ENCODE results near the gene UPF3A. TPM values are rescaled to one million over a fixed set of nuclear protein-coding genes. Genes with fewer than 3 reads are reported as not detected.
A peak's percentile ranks its signal among the peaks of the same experiment; 100 is the strongest.

Gene UPF3A
- total RNA-seq, 4 donors from 2014 or later: 19.1 to 42.5 (median 25.6) TPM

DNA sequence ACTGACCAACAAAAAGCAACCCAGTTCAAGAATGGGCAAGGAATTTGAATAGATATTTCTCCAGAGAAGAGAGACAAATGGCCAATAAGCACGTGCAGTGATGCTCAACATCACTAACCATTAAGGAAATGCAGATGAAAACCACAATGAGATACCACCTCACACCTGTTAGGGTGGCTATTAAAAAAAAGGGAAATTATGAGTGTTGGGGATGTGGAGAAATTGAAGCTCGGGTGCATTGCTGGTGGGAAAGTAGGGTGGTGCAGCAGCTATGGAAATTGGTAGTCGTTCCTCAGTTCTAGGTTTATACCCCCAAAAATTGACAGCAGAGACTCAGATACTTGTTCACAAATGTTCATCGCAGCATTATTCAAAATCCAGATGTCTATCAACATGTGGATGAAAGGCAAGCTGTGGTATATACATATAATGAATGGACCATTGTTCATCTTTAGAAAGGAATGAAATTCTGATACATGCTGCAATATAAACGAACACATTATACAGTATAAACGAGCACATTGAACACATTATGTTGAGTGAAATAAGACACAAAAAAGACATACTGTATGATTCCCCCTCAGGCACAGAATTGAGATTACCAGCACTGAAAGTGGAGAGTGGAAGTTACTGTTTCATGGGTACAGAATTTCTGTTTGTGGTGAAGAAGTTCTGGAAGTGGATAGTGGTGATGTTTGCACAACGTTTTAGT, 33.8 kb downstream of the UPF3A start:
- no peak for DNase-seq
- WGBS, 2 donors: 11 to 12% methylated on average over 7 of the region's 7 CpGs

DNA sequence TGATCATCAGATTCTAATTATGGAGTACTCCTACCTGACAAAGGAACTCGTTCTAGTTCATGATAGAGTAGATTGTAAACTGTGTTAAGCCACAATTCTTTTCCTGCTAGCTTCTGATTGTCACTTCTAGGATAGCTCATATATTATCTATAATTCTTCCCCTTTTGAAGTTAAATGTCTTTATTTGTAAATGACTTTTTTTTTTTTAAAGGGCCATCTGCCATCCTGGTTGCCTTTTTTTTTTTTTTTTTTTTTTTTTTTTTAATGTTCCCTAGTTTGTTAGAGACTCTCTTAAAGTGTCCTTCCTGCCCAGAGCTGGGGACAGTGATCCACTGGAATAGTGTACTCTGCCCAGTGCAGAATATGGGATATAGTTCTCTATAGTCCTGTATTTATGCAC, 37.2 kb downstream of the UPF3A start:
- no peak overlapping the region for H3K4me3 ChIP-seq
- intact Hi-C loops (cut with DNase I): no loop called here
- H3K27ac ChIP-seq: no peak overlapping the region
- peaks cover 0 to 59% (median 29%) of the 10 kb centered on the region in 3 donors for H3K4me1 ChIP-seq
- 7 to 20% methylated on average over 1 of the region's 1 CpG for WGBS, 2 donors
- DNase-seq: no peak
- TF ChIP-seq POLR2A (IDR thresholded peaks at IDR 0.05): no peak
- no peak for TF ChIP-seq CTCF (IDR thresholded peaks at IDR 0.05)
- H3K36me3 ChIP-seq: peaks cover 2 to 38% (median 13%) of the 10 kb centered on the region in 3 donors
- H3K27me3 ChIP-seq: no peaks in the 10 kb centered on the region
- no peaks in the 10 kb centered on the region for H3K9me3 ChIP-seq

More for the DNA sequence above, 33.8 kb downstream of the UPF3A start:
- peaks cover 0 to 67% (median 35%) of the 10 kb centered on the region in 3 donors for H3K4me1 ChIP-seq
- H3K36me3 ChIP-seq: peaks cover 0 to 4% (median 0%) of the 10 kb centered on the region in 3 donors
- peak overlapping the region; percentile 62 to 94 (median 86) for H3K4me3 ChIP-seq
- intact Hi-C loops (cut with DNase I): no loop called here
- H3K9me3 ChIP-seq: no peaks in the 10 kb centered on the region
- H3K27ac ChIP-seq: peak overlapping the region; percentile 87 to 97 (median 94)
- H3K27me3 ChIP-seq: no peaks in the 10 kb centered on the region
- TF ChIP-seq CTCF (IDR thresholded peaks at IDR 0.05) (no peak), POLR2A (IDR thresholded peaks at IDR 0.05) (no peak)

- no peak for DNase-seq
- peaks cover 9 to 46% (median 22%) of the 10 kb centered on the region in 3 donors for H3K36me3 ChIP-seq
- H3K9me3 ChIP-seq: no peaks in the 10 kb centered on the region
- intact Hi-C loops (cut with DNase I): no loop called here
- TF ChIP-seq CTCF (IDR thresholded peaks at IDR 0.05) (no peak), POLR2A (IDR thresholded peaks at IDR 0.05) (no peak)
- 60 to 65% methylated on average over 3 of the region's 3 CpGs for WGBS, 2 donors
- H3K27me3 ChIP-seq: no peaks in the 10 kb centered on the region
- no peak overlapping the region for H3K27ac ChIP-seq
- H3K4me3 ChIP-seq: no peak overlapping the region
- H3K4me1 ChIP-seq: peaks cover 0 to 56% (median 28%) of the 10 kb centered on the region in 3 donors
These were observed 38.1 kb downstream of the UPF3A start for GRCh38 chr13:114319441-114319913.

GRCh38 chr13:114320065-114320464, 38.7 kb downstream of the UPF3A start:
- intact Hi-C loops (cut with DNase I): no loop called here
- no peak overlapping the region for H3K27ac ChIP-seq
- H3K9me3 ChIP-seq: no peaks in the 10 kb centered on the region
- no peak overlapping the region for H3K4me3 ChIP-seq
- DNase-seq: no peak
- peaks cover 13 to 52% (median 28%) of the 10 kb centered on the region in 3 donors for H3K36me3 ChIP-seq
- TF ChIP-seq CTCF (IDR thresholded peaks at IDR 0.05) (no peak), POLR2A (IDR thresholded peaks at IDR 0.05) (no peak)
- no peaks in the 10 kb centered on the region for H3K27me3 ChIP-seq
- H3K4me1 ChIP-seq: peaks cover 0 to 52% (median 26%) of the 10 kb centered on the region in 3 donors

DNA sequence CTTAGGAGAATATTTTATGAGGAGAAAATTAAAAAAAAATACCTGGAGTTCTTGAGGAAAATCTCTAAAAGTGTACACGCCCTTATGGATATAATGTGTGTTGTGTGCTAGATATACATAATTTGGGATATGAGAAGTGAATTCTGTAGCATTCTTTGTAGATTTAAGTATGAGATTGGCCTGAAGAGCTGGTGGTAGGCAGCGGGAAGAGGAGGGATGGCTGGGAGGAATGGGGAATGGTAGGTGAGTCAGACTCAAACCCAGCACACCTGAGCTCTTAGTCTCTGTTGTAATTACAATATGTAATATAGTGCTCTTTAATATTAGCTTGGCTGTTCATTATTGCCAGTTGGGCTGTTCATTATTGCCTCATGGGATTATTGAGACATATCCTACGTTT, 39.9 kb downstream of the UPF3A start:
- H3K4me1 ChIP-seq: peaks cover 0 to 40% (median 16%) of the 10 kb centered on the region in 3 donors
- intact Hi-C loops (cut with DNase I): no loop called here
- 91 to 95% methylated on average over 3 of the region's 3 CpGs for WGBS, 2 donors
- DNase-seq: no peak
- TF ChIP-seq CTCF (IDR thresholded peaks at IDR 0.05) (no peak), POLR2A (IDR thresholded peaks at IDR 0.05) (no peak)
- no peak overlapping the region for H3K27ac ChIP-seq
- no peaks in the 10 kb centered on the region for H3K27me3 ChIP-seq
- no peaks in the 10 kb centered on the region for H3K9me3 ChIP-seq
- no peak overlapping the region for H3K4me3 ChIP-seq
- H3K36me3 ChIP-seq: peaks cover 13 to 62% (median 28%) of the 10 kb centered on the region in 3 donors
